Natural killer cell (primary cell): ENCODE measurements around the gene PRRG2. TPM values are rescaled to one million over a fixed set of nuclear protein-coding genes. Genes with fewer than 3 reads are reported as not detected.

Source experiments
- ATAC-seq, 3 donors: fragments of 150-1000 bp in 2 of 3; fragments of 200-7000 bp in 1 of 3; cut with Tn5 transposase; 1 replicate in 1 of 3; 2 replicates in 2 of 3; pipeline ENCODE4 v1.10.0; 2021; ENCODE audit warnings: mild to moderate bottlenecking in 2 of 3, moderate library complexity in 2 of 3
- DNase-seq, 2 donors: peaks; one replicate each; pipeline versions ENCODE4 v3.0.0 to v3.0.0-alpha.2; 2013 to 2021; ENCODE audit warnings: mixed read lengths in 1 of 2
- H3K27ac ChIP-seq: one replicate; pipeline ENCODE4 v1.5.1; 2013; ENCODE audit warnings: mild to moderate bottlenecking, low read length
- H3K27me3 ChIP-seq: one replicate; pipeline ENCODE4 v1.6.1; 2013; ENCODE audit warnings: low read length; ENCODE audit not compliant: control insufficient read depth, insufficient read depth
- H3K36me3 ChIP-seq: one replicate; pipeline ENCODE4 v1.6.1; 2013; ENCODE audit warnings: low read length; ENCODE audit not compliant: control insufficient read depth, insufficient read depth
- H3K4me1 ChIP-seq: one replicate; pipeline ENCODE4 v1.6.1; 2013; ENCODE audit warnings: low read length; ENCODE audit not compliant: control insufficient read depth, insufficient read depth
- H3K4me3 ChIP-seq: one replicate; pipeline ENCODE4 v1.5.1; 2013; ENCODE audit warnings: low read length
- H3K9me3 ChIP-seq: one replicate; pipeline ENCODE4 v1.6.1; 2013; ENCODE audit warnings: low read length; ENCODE audit not compliant: control insufficient read depth, insufficient read depth
- H3K27ac Mint-ChIP-seq, 2 donors: one replicate each; pipeline ENCODE4 v1.8.0; 2022; ENCODE audit warnings: mild to moderate bottlenecking in 2 of 2, mixed read lengths in 2 of 2, moderate library complexity in 1 of 2
- H3K27me3 Mint-ChIP-seq, 2 donors: one replicate each; pipeline ENCODE4 v1.8.0; 2022; ENCODE audit warnings: low read depth in 2 of 2, mixed read lengths in 2 of 2
- H3K36me3 Mint-ChIP-seq: one replicate; pipeline ENCODE4 v1.8.0; 2022; ENCODE audit warnings: mixed read lengths
- H3K4me1 Mint-ChIP-seq, 2 donors: one replicate each; pipeline ENCODE4 v1.8.0; 2022; ENCODE audit warnings: mixed read lengths in 2 of 2
- H3K4me3 Mint-ChIP-seq: one replicate; pipeline ENCODE4 v1.8.0; 2022; ENCODE audit warnings: mild to moderate bottlenecking, moderate library complexity, mixed read lengths
- H3K9me3 Mint-ChIP-seq, 2 donors: one replicate each; pipeline ENCODE4 v1.8.0; 2022; ENCODE audit warnings: mixed read lengths in 2 of 2
- WGBS: methylation state at CpG from one replicate; pipeline ENCODE4 v1.1.7; 2013; ENCODE audit warnings: missing lambda C conversion rate; ENCODE audit not compliant: insufficient coverage; 5-methylcytosine and 5-hydroxymethylcytosine counted together
- intact Hi-C: fragments of 100-400 bp; cut with micrococcal nuclease; formaldehyde crosslinking; loops from one replicate; pipeline ENCODE4 v1.14.2; 2022
- total RNA-seq, 4 donors: library from RNA; stranded (reverse); fragments of 120-200 nt in 1 of 4; gene quantifications; one replicate each; pipeline versions ENCODE4 v1.2.3 to v1.2.4, GENCODE V29; 2013 to 2022
- TF ChIP-seq, protein P1 (sequence below): fragments of 200-600 bp; IDR thresholded peaks from one replicate; pipeline ENCODE4 v1.8.0; 2022; ENCODE audit warnings: antibody characterized with exemption

Gene PRRG2
- total RNA-seq, result under 1 TPM in 2 of 3 donors, not detected in 1; 0.39 to 0.56 TPM
- total RNA-seq (2013), result 0.68 TPM

DNA sequence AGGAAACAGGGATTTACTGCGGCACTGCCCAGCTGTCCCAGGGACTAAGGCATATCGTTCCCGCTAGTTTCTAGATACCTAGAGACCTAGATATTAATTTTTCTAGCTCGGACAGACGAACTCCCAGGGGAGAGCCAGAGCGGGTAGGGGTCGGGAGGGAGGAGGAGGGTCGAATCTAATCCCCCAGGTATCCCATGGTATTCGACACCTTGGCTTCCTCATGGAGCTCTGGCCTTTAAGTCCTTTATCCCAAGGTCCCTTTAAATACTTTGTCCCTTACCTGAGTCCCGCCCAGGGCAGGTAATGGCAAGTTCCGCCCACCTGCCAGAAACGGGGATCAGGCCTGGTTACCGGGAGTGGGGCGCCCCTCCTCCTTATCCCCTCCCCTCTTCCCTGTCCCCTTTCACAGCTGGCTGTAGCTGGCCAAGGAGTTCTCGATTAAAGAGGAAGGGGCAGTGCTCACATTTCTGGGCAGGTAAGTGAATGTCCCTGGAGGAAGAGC lies at the start of gene PRRG2:
Gene PRRG2 (plus strand): TSS at position 310 of the 502 bp plus-strand sequence. CDS start 1,904 bp downstream, outside the sequence.
- Histone ChIP-seq H3K36me3 (peaks cover 3% of the 10 kb centered on the region), H3K27me3 (no peaks in the 10 kb centered on the region), H3K9me3 (no peaks in the 10 kb centered on the region), H3K4me1 (peaks cover 14% of the 10 kb centered on the region), H3K4me3 (peak within 1 kb of the TSS; percentile 61), H3K27ac (peak within 1 kb of the TSS; percentile 47)
- peaks cover 21 to 32% of the 10 kb centered on the region in 2 donors for H3K4me1 Mint-ChIP-seq
- intact Hi-C loops, result loop anchor here (2.0 kb wide), 1 partner anchor 60 kb away; the partner anchor contains the start of gene RRAS
- TF ChIP-seq, protein P1, sequence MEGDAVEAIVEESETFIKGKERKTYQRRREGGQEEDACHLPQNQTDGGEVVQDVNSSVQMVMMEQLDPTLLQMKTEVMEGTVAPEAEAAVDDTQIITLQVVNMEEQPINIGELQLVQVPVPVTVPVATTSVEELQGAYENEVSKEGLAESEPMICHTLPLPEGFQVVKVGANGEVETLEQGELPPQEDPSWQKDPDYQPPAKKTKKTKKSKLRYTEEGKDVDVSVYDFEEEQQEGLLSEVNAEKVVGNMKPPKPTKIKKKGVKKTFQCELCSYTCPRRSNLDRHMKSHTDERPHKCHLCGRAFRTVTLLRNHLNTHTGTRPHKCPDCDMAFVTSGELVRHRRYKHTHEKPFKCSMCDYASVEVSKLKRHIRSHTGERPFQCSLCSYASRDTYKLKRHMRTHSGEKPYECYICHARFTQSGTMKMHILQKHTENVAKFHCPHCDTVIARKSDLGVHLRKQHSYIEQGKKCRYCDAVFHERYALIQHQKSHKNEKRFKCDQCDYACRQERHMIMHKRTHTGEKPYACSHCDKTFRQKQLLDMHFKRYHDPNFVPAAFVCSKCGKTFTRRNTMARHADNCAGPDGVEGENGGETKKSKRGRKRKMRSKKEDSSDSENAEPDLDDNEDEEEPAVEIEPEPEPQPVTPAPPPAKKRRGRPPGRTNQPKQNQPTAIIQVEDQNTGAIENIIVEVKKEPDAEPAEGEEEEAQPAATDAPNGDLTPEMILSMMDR, result no peak
- no peaks in the 10 kb centered on the region for H3K27me3 Mint-ChIP-seq
- peak within 1 kb of the TSS; percentile 89 to 92 for H3K27ac Mint-ChIP-seq
- DNase-seq (no peak), ATAC-seq (no peak)
- no peaks in the 10 kb centered on the region for H3K36me3 Mint-ChIP-seq
- 62% methylated on average over 12 of the region's 15 CpGs for WGBS
- peak within 1 kb of the TSS; percentile 96 for H3K4me3 Mint-ChIP-seq
- no peaks in the 10 kb centered on the region for H3K9me3 Mint-ChIP-seq

DNA sequence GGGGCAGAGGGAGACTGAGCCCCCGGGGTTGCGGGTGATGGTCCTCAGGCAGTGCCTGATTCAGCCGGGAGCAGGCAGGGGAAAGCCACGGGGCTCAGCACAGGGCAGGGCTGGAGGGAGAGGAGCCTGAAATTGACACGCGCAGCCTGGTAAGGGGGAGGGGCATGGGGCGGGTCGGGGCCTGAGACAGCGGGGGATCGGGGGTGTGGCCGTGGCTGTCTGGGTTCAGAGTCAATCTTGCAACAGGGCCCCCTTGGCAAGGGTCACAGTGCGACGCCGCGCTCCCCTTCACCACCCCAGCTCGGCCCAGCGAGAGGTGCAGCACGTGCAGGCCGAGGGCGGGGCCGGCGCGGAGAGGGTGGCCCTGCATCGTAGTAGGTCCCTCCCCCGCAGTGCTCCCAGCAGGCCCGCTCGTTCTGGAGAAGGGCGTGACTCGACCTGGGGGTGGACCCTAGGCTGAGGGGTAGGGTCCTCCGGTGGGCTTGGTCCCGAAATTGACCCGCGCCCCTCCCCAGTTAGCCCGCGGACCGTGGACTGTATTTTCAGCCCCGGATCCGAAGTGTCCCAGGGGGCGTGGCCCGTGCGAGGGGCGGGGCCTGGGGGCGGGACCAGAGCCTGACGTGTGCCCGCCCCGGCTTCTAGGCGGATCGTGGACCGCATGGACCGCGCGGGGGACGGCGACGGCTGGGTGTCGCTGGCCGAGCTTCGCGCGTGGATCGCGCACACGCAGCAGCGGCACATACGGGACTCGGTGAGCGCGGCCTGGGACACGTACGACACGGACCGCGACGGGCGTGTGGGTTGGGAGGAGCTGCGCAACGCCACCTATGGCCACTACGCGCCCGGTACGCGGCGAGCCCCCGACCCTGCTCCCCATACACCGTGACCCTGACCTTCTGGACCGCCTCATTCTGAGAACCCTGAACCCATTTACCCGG lies 47.3 kb upstream of the PRRG2 start:
- Mint-ChIP-seq H3K9me3 (no peaks in the 10 kb centered on the region), H3K4me3 (peak overlapping the region; percentile 90), H3K4me1 (peaks cover 18 to 24% of the 10 kb centered on the region in 2 donors), H3K36me3 (no peaks in the 10 kb centered on the region), H3K27ac (peak overlapping the region in 1 of 2 donors; percentile 87), H3K27me3 (peaks cover 0 to 8% of the 10 kb centered on the region in 2 donors)
- no peaks in the 10 kb centered on the region for H3K36me3 ChIP-seq
- no peaks in the 10 kb centered on the region for H3K9me3 ChIP-seq
- H3K27ac ChIP-seq, result no peak overlapping the region
- peak overlapping the region; percentile 59 for H3K4me3 ChIP-seq
- peak; percentile 89 to 94 (median 89) for ATAC-seq
- TF ChIP-seq, protein P1, result no peak
- DNase-seq, result peak; percentile 86 to 90
- H3K27me3 ChIP-seq, result no peaks in the 10 kb centered on the region
- WGBS, result under 1% methylated on average over 87 of the region's 87 CpGs
- H3K4me1 ChIP-seq, result peaks cover 36% of the 10 kb centered on the region
- intact Hi-C loops, result no loop called here

DNA sequence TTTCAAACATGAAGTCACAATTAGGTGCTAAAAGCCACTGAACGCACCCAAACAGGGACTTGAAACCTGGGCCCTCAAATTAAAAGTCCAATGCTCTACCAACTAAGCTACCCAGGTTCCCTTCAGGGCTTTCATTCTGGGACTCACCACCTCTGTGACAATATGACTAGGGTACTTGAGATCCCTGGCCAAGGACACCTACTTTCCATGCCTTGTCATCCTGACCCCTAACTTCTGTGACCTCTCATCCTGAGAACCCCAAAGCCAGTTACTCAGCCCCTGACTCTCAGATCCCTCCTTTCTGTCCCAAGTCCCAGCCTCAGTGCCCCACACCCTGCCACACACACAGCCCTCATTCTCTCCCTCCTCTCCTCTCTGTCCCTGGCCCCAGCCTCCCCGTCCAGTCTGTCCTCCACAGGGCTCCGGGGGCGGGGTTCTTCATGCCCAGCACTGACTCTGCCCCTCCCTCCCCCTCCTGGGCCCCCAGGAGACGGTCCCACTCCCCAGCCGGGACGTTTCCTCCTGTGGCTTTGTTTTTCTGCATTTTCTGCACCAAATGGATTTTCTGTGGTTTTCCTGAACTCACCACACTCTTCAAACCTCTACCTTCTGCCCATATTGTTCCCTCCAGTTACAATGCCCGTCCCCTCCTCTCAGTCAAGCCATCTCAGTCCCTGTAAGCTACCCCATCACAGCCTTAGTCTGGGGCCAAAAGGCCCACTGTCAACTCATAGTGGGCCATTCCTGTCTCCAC lies 46.3 kb upstream of the PRRG2 start:
- H3K27ac Mint-ChIP-seq, result peak overlapping the region in 1 of 2 donors; percentile 82
- H3K4me1 Mint-ChIP-seq, result peaks cover 18 to 24% of the 10 kb centered on the region in 2 donors
- no peak overlapping the region for H3K27ac ChIP-seq
- H3K36me3 Mint-ChIP-seq, result no peaks in the 10 kb centered on the region
- WGBS, result 15% methylated on average over 8 of the region's 8 CpGs
- ATAC-seq, result no peak
- H3K9me3 ChIP-seq, result no peaks in the 10 kb centered on the region
- peak overlapping the region; percentile 59 for H3K4me3 ChIP-seq
- H3K9me3 Mint-ChIP-seq, result no peaks in the 10 kb centered on the region
- TF ChIP-seq, protein P1, result no peak
- peak overlapping the region; percentile 90 for H3K4me3 Mint-ChIP-seq
- H3K27me3 Mint-ChIP-seq, result peaks cover 0 to 8% of the 10 kb centered on the region in 2 donors
- DNase-seq, result peak in 1 of 2 donors; percentile 42
- H3K4me1 ChIP-seq, result peaks cover 36% of the 10 kb centered on the region
- intact Hi-C loops, result no loop called here
- H3K27me3 ChIP-seq, result no peaks in the 10 kb centered on the region
- no peaks in the 10 kb centered on the region for H3K36me3 ChIP-seq
